Endothelial cell of umbilical vein (primary cell): ENCODE measurements around the gene PGAM1. TPM values are rescaled to one million over a fixed set of nuclear protein-coding genes. Genes with fewer than 3 reads are reported as not detected.
A peak's percentile ranks its signal among the peaks of the same experiment; 100 is the strongest.

Experiments
- BruUV-seq: library from RNA; stranded (reverse); fragments of 400-500 nt; replicated peaks from 2 replicates; lab custom pipeline; 2021; lab: Mats Ljungman, UMichigan
- CTCF ChIA-PET: fragments of 300-600, 350-600 bp; sonication (Branson Sonifier 250); formaldehyde crosslinking; loops from one replicate; lab custom pipeline; 2021; ENCODE audit warnings: antibody characterized with exemption, inconsistent platforms; lab: Charles Lee
- POLR2A ChIA-PET: fragments of 300-600, 350-600 bp; sonication (Branson Sonifier 250); formaldehyde crosslinking; loops from one replicate; lab custom pipeline; 2021; ENCODE audit warnings: antibody characterized with exemption, inconsistent platforms; lab: Charles Lee
- DNase-seq: peaks from one replicate; pipeline ENCODE4 v3.0.0-alpha.2; 2011; ENCODE audit warnings: low read depth, low spot score
- FAIRE-seq: peaks from 2 replicates; lab custom pipeline; 2011; peaks lifted over from hg19 to GRCh38; lab: Jason Lieb, UNC
- H2AFZ ChIP-seq: 2 replicates; pipeline ENCODE4 v1.6.0; 2012; ENCODE audit warnings: low read depth, low read length, control low read depth, inconsistent platforms
- H3K27ac ChIP-seq: 2 replicates; pipeline ENCODE4 v1.5.1; 2011; ENCODE audit warnings: low read depth, mild to moderate bottlenecking, control low read depth, low read length, moderate library complexity; ENCODE audit not compliant: insufficient read depth
- H3K27me3 ChIP-seq, 2 experiments: 2 replicates each; pipeline versions ENCODE4 v1.6.0 to v1.6.1; 2011; ENCODE audit warnings: low read length in 2 of 2, mixed read lengths in 1 of 2; ENCODE audit not compliant: control insufficient read depth in 2 of 2, insufficient read depth in 2 of 2
- H3K36me3 ChIP-seq, 2 experiments: 2 replicates in 1 of 2; 3 replicates in 1 of 2; pipeline ENCODE4 v1.5.1; 2011; ENCODE audit warnings: low read length in 2 of 2, mild to moderate bottlenecking in 1 of 2, moderate library complexity in 1 of 2; ENCODE audit not compliant: control insufficient read depth in 2 of 2, insufficient read depth in 2 of 2; ENCODE audit errors: extremely low read depth in 1 of 2
- H3K4me1 ChIP-seq: 3 replicates; pipeline ENCODE4 v1.5.1; 2011; ENCODE audit warnings: mild to moderate bottlenecking, low read length; ENCODE audit not compliant: control insufficient read depth, insufficient read depth; ENCODE audit errors: extremely low read depth
- H3K4me2 ChIP-seq: 2 replicates; pipeline ENCODE4 v1.6.1; 2011; ENCODE audit warnings: low read length, control low read depth, mixed read lengths; ENCODE audit not compliant: insufficient read depth
- H3K4me3 ChIP-seq, 3 experiments: fragments of 200-600 bp in 1 of 3; sonication (generic), shearing (Covaris generic) in 1 of 3; replicated peaks in 1 of 3; 2 replicates each; pipeline ENCODE4 v1.5.1; 2011 to 2016; ENCODE audit warnings: control low read depth in 3 of 3, low read length in 3 of 3, mild to moderate bottlenecking in 2 of 3, inconsistent platforms in 1 of 3, low read depth in 1 of 3, moderate library complexity in 1 of 3; ENCODE audit not compliant: insufficient read depth in 1 of 3
- H3K79me2 ChIP-seq: 2 replicates; pipeline ENCODE4 v1.6.0; 2012; ENCODE audit warnings: low read length, inconsistent platforms; ENCODE audit not compliant: control insufficient read depth, insufficient read depth
- H3K9ac ChIP-seq: replicated peaks from 2 replicates; pipeline ENCODE3; 2011; ENCODE audit warnings: low read length, control low read depth; ENCODE audit not compliant: insufficient read depth; ENCODE audit errors: extremely low read depth
- H3K9me1 ChIP-seq: replicated peaks from 3 replicates; pipeline ENCODE4 v1.6.0; 2011; ENCODE audit warnings: mild to moderate bottlenecking, low read length; ENCODE audit not compliant: control insufficient read depth, insufficient read depth; ENCODE audit errors: extremely low read depth
- H3K9me3 ChIP-seq: replicated peaks from 2 replicates; pipeline ENCODE4 v1.5.1; 2012; ENCODE audit warnings: low read length, inconsistent platforms; ENCODE audit not compliant: control insufficient read depth, insufficient read depth
- H4K20me1 ChIP-seq: replicated peaks from 2 replicates; pipeline ENCODE3; 2011; ENCODE audit warnings: mild to moderate bottlenecking, low read length; ENCODE audit not compliant: control insufficient read depth, insufficient read depth; ENCODE audit errors: extremely low read depth
- CTCF ChIP-seq, 2 donors: IDR thresholded peaks; 1 replicate in 1 of 2; 2 replicates in 1 of 2; pipeline ENCODE4 v1.5.1; 2011; ENCODE audit warnings: low read length in 2 of 2, mild to moderate bottlenecking in 2 of 2, moderate library complexity in 2 of 2, control low read depth in 1 of 2, inconsistent platforms in 1 of 2, low read depth in 1 of 2; ENCODE audit not compliant: insufficient read depth in 1 of 2; ENCODE audit errors: extremely low read depth in 1 of 2
- EZH2 ChIP-seq: IDR thresholded peaks from 2 replicates; pipeline ENCODE4 v1.6.1; 2012; ENCODE audit warnings: borderline replicate concordance, low read depth, mild to moderate bottlenecking, moderate library complexity, low read length, inconsistent platforms; ENCODE audit not compliant: severe bottlenecking
- FOS ChIP-seq: IDR thresholded peaks from 2 replicates; pipeline ENCODE4 v1.6.1; 2011; ENCODE audit warnings: mild to moderate bottlenecking, low read length, moderate library complexity, borderline replicate concordance; ENCODE audit not compliant: insufficient read depth
- GATA2 ChIP-seq: IDR thresholded peaks from 2 replicates; pipeline ENCODE4 v1.7.0; 2011; ENCODE audit warnings: low read depth, mild to moderate bottlenecking, moderate library complexity, mixed read lengths, low read length; ENCODE audit not compliant: insufficient read length, insufficient read depth
- JUN ChIP-seq: IDR thresholded peaks from 2 replicates; pipeline ENCODE4 v1.6.1; 2011; ENCODE audit warnings: borderline replicate concordance, low read depth; ENCODE audit not compliant: insufficient read length, insufficient read depth
- MAX ChIP-seq: IDR thresholded peaks from 2 replicates; pipeline ENCODE4 v1.6.1; 2011; ENCODE audit not compliant: insufficient read depth, insufficient read length
- MYC ChIP-seq: IDR thresholded peaks from one replicate; pipeline ENCODE4 v1.6.1; 2011; ENCODE audit warnings: mild to moderate bottlenecking, low read depth, low read length
- POLR2A ChIP-seq: IDR thresholded peaks from 2 replicates; pipeline ENCODE4 v1.6.1; 2012; ENCODE audit warnings: low read depth, mild to moderate bottlenecking, control low read depth, low read length
- POLR2AphosphoS5 ChIP-seq: IDR thresholded peaks from 2 replicates; pipeline ENCODE4 v1.6.1; 2012; ENCODE audit warnings: low read depth, mild to moderate bottlenecking, control low read depth, low read length, moderate library complexity; ENCODE audit not compliant: insufficient read depth
- dilution Hi-C: fragments of 300-500 bp; cut with MboI; formaldehyde crosslinking; loops from one replicate; pipeline ENCODE4 v1.15.0; 2019; ENCODE audit warnings: low sequenced_read_pairs; ENCODE audit not compliant: extremely low pct_ligation_motif_present
- intact Hi-C: fragments of 100-400 bp; cut with micrococcal nuclease; formaldehyde crosslinking; loops from one replicate; pipeline ENCODE4 v1.10.0; 2022
- polyA plus RNA-seq, 4 experiments: library from polyadenylated mRNA; depleted of rRNA in 3 of 4; stranded (reverse) in 3 of 4; unstranded in 1 of 4; fragments of >200 nt; gene quantifications; 2 replicates each; pipeline versions ENCODE4 v1.2.1 to v1.2.3, GENCODE V29; 2011 to 2012; ENCODE audit warnings: missing spikeins in 1 of 4
- total RNA-seq: library from RNA; stranded (reverse); gene quantifications from 2 replicates; pipeline ENCODE4 v1.2.3, GENCODE V29; 2021

Gene PGAM1
- total and polyA plus RNA-seq, 2 donors (not counting 3 experiments of a cell fraction or from before 2014, with no cell fraction given): 375 TPM

GRCh38 chr10:97454330-97455036 lies 28.5 kb downstream of the PGAM1 start:
- BruUV-seq: no TSS peak
- FAIRE-seq (peak; percentile 21), DNase-seq (peak; percentile 39)
- no peaks in the 10 kb centered on the region for H4K20me1 ChIP-seq
- H3K4me1 ChIP-seq: peaks cover 8% of the 10 kb centered on the region
- CTCF ChIA-PET: interaction anchor here (1.4 to 1.6 kb wide), 4 partner anchors 10 to 381 kb away, joined by 3 to 6 read pairs (median 4); no protein-coding TSS in a partner anchor
- TF ChIP-seq EZH2 (no peak), FOS (no peak), MAX (no peak), CTCF (IDR thresholded peaks at IDR 0.05; ENCODE audit: extremely low read depth in 1 of 2, insufficient read depth in 1 of 2, low read depth in 1 of 2, low read length in 2 of 2) (no peak), POLR2A (no peak), GATA2 (no peak), POLR2AphosphoS5 (no peak), JUN (no peak), MYC (no peak)
- H3K4me3 ChIP-seq: no peak overlapping the region
- peaks cover 26 to 47% of the 10 kb centered on the region in 2 experiments for H3K36me3 ChIP-seq
- no peak overlapping the region for H3K27ac ChIP-seq
- POLR2A ChIA-PET: no interaction called here
- dilution Hi-C loops: no loop called here
- H2AFZ ChIP-seq: no peak overlapping the region
- no peak overlapping the region for H3K9ac ChIP-seq
- H3K79me2 ChIP-seq: peaks cover 20% of the 10 kb centered on the region
- H3K9me3 ChIP-seq: no peaks in the 10 kb centered on the region
- no peaks in the 10 kb centered on the region for H3K9me1 ChIP-seq
- no peaks in the 10 kb centered on the region for H3K27me3 ChIP-seq
- H3K4me2 ChIP-seq: no peak overlapping the region
- intact Hi-C loops: no loop called here
